ENCODE measurements around the gene GABRR1.

The GABRR1 gene

DNA sequence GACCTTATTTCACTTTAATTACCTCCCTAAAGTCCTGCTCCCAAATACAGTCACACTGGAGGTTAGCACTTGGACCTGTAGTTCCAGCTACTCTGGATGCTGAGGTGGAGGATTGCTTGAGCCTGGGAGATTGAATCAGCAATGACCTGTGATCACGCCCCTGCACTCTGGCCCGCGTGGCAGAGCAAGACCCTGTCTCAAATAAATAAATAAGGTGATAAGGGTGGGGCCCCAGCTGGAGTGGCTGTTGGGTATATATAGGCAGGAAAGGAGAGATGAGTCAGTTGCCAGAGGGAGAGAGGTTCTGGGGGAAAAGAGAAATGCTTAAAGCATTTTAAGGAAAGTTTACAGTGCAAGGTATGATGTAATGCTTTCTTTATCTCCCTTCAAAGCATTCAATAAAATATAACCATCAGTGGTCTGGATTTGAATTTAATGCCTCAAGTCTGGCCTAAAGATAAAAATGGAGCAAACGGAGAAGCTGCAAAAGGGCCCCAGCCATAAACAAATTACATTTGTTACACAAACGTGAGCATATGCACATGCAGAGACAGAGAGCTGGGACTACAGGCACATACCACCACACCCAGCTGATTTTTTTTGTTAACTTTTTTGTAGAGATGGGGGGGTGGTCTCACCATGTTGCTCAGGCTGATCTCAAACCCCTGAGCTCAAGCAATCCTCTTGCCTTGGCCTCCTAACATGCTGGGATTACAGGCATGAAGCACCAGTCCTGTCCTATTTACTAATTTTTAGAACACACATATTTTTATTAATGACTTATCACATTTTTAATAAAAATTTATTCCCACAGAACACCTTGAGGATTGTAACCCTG lies 77.4 kb downstream of the GABRR1 start:
- Histone ChIP-seq H3K9me3 (replicated peaks in 1 of 2; ENCODE audit: control insufficient read depth in 2 of 2, insufficient read depth in 1 of 2, low read depth in 1 of 2, low read length in 2 of 2) (no peaks in the 10 kb centered on the region), H4K8ac (ENCODE audit: low read depth, low read length) (no peak overlapping the region), H2BK5ac (ENCODE audit: low read length) (no peak overlapping the region), H2BK15ac (ENCODE audit: low read length) (no peak overlapping the region), H3K27me3 (ENCODE audit: control insufficient read depth in 3 of 3, insufficient read depth in 3 of 3, low read depth in 1 of 3, low read length in 3 of 3) (no peaks in the 10 kb centered on the region), H3K14ac (ENCODE audit: low read length) (no peak overlapping the region), H3K4me1 (ENCODE audit: control insufficient read depth in 2 of 2, insufficient read depth in 1 of 2, low read depth in 1 of 2, low read length in 2 of 2) (no peaks in the 10 kb centered on the region), H3K36me3 (replicated peaks in 1 of 2; ENCODE audit: control insufficient read depth in 2 of 2, insufficient read depth in 2 of 2, low read length in 2 of 2) (no peaks in the 10 kb centered on the region), H3K4ac (ENCODE audit: low read length) (no peak overlapping the region), H3K79me1 (ENCODE audit: low read depth, low read length) (no peaks in the 10 kb centered on the region), H3K4me2 (ENCODE audit: insufficient read depth, low read length, poor library complexity, severe bottlenecking) (no peak overlapping the region), H3K9ac (ENCODE audit: low read depth, low read length, poor library complexity) (no peak overlapping the region), H3K27ac (replicated peaks; ENCODE audit: low read length) (no peak overlapping the region), H2AFZ (ENCODE audit: low read length) (no peak overlapping the region), H4K91ac (ENCODE audit: low read depth, low read length, poor library complexity) (no peak overlapping the region), H2BK12ac (ENCODE audit: low read length) (no peak overlapping the region), H3K4me3 (ENCODE audit: low read length in 2 of 2) (no peak overlapping the region), H3K18ac (ENCODE audit: low read length) (no peak overlapping the region), H2AK5ac (ENCODE audit: low read depth, low read length) (no peak overlapping the region), H3K23ac (ENCODE audit: low read depth, low read length, poor library complexity) (no peak overlapping the region), H2BK120ac (ENCODE audit: low read depth, low read length) (no peak overlapping the region)
- no peak for DNase-seq (ENCODE audit: low spot score)
- no CpG with 5 or more reads among the region's 5 CpGs for WGBS, 2 donors (ENCODE audit: extremely low coverage in 2 of 2, insufficient read length in 2 of 2, insufficient replicate concordance in 1 of 2)

DNA sequence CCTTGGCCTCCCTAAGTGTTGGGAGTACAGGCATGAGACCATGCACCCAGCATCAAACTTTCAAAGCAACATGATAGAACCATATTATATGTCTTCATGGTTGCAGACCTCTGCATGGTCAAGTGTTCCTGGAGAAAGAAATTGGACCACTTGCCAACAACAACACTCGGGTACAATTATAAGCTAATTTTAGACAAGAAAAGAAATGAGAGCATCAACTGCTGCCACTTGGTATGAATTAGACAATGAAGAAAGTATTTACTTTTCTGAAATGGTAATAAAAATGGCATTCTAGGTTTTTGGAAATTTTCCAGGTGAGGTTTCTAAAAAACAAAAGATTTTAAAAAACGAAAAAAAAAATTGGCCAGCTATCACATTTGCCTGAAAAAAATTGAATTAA lies 79.0 kb downstream of the GABRR1 start:
- no peak overlapping the region for H3K4me2 ChIP-seq (ENCODE audit: insufficient read depth, low read length, poor library complexity, severe bottlenecking)
- H3K18ac ChIP-seq (ENCODE audit: low read length): no peak overlapping the region
- H4K8ac ChIP-seq (ENCODE audit: low read depth, low read length): no peak overlapping the region
- H2BK12ac ChIP-seq (ENCODE audit: low read length): no peak overlapping the region
- H2AFZ ChIP-seq (ENCODE audit: low read length): no peak overlapping the region
- no peak overlapping the region for H3K9ac ChIP-seq (ENCODE audit: low read depth, low read length, poor library complexity)
- no peak overlapping the region for H2BK120ac ChIP-seq (ENCODE audit: low read depth, low read length)
- H3K27ac ChIP-seq (replicated peaks; ENCODE audit: low read length): no peak overlapping the region
- no peak for DNase-seq (ENCODE audit: low spot score)
- H3K9me3 ChIP-seq (replicated peaks in 1 of 2; ENCODE audit: control insufficient read depth in 2 of 2, insufficient read depth in 1 of 2, low read depth in 1 of 2, low read length in 2 of 2): no peaks in the 10 kb centered on the region
- no peaks in the 10 kb centered on the region for H3K36me3 ChIP-seq (replicated peaks in 1 of 2; ENCODE audit: control insufficient read depth in 2 of 2, insufficient read depth in 2 of 2, low read length in 2 of 2)
- H3K4ac ChIP-seq (ENCODE audit: low read length): no peak overlapping the region
- no peak overlapping the region for H3K14ac ChIP-seq (ENCODE audit: low read length)
- no peaks in the 10 kb centered on the region for H3K27me3 ChIP-seq (ENCODE audit: control insufficient read depth in 3 of 3, insufficient read depth in 3 of 3, low read depth in 1 of 3, low read length in 3 of 3)
- no peak overlapping the region for H4K91ac ChIP-seq (ENCODE audit: low read depth, low read length, poor library complexity)
- WGBS, 2 donors (ENCODE audit: extremely low coverage in 2 of 2, insufficient read length in 2 of 2, insufficient replicate concordance in 1 of 2): no CpG with 5 or more reads among the region's 2 CpGs
- H3K4me3 ChIP-seq (ENCODE audit: low read length in 2 of 2): no peak overlapping the region
- no peak overlapping the region for H3K23ac ChIP-seq (ENCODE audit: low read depth, low read length, poor library complexity)
- no peaks in the 10 kb centered on the region for H3K79me1 ChIP-seq (ENCODE audit: low read depth, low read length)
- H2BK15ac ChIP-seq (ENCODE audit: low read length): no peak overlapping the region
- H2BK5ac ChIP-seq (ENCODE audit: low read length): no peak overlapping the region
- H3K4me1 ChIP-seq (ENCODE audit: control insufficient read depth in 2 of 2, insufficient read depth in 1 of 2, low read depth in 1 of 2, low read length in 2 of 2): no peaks in the 10 kb centered on the region
- H2AK5ac ChIP-seq (ENCODE audit: low read depth, low read length): no peak overlapping the region

- Histone ChIP-seq H3K9me3 (replicated peaks in 1 of 2; ENCODE audit: control insufficient read depth in 2 of 2, insufficient read depth in 1 of 2, low read depth in 1 of 2, low read length in 2 of 2) (no peaks in the 10 kb centered on the region), H2BK12ac (ENCODE audit: low read length) (no peak overlapping the region), H4K91ac (ENCODE audit: low read depth, low read length, poor library complexity) (no peak overlapping the region), H3K27ac (replicated peaks; ENCODE audit: low read length) (no peak overlapping the region), H2AFZ (ENCODE audit: low read length) (no peak overlapping the region), H4K8ac (ENCODE audit: low read depth, low read length) (no peak overlapping the region), H3K23ac (ENCODE audit: low read depth, low read length, poor library complexity) (no peak overlapping the region), H2AK5ac (ENCODE audit: low read depth, low read length) (no peak overlapping the region), H3K4me1 (ENCODE audit: control insufficient read depth in 2 of 2, insufficient read depth in 1 of 2, low read depth in 1 of 2, low read length in 2 of 2) (no peaks in the 10 kb centered on the region), H3K27me3 (ENCODE audit: control insufficient read depth in 3 of 3, insufficient read depth in 3 of 3, low read depth in 1 of 3, low read length in 3 of 3) (no peaks in the 10 kb centered on the region), H2BK5ac (ENCODE audit: low read length) (no peak overlapping the region), H3K79me1 (ENCODE audit: low read depth, low read length) (no peaks in the 10 kb centered on the region), H3K4me2 (ENCODE audit: insufficient read depth, low read length, poor library complexity, severe bottlenecking) (no peak overlapping the region), H3K18ac (ENCODE audit: low read length) (no peak overlapping the region), H3K9ac (ENCODE audit: low read depth, low read length, poor library complexity) (no peak overlapping the region), H2BK120ac (ENCODE audit: low read depth, low read length) (no peak overlapping the region), H3K4me3 (ENCODE audit: low read length in 2 of 2) (no peak overlapping the region), H3K14ac (ENCODE audit: low read length) (no peak overlapping the region), H2BK15ac (ENCODE audit: low read length) (no peak overlapping the region), H3K4ac (ENCODE audit: low read length) (no peak overlapping the region), H3K36me3 (replicated peaks in 1 of 2; ENCODE audit: control insufficient read depth in 2 of 2, insufficient read depth in 2 of 2, low read length in 2 of 2) (no peaks in the 10 kb centered on the region)
- no peak for DNase-seq (ENCODE audit: low spot score)
- no CpG with 5 or more reads among the region's 3 CpGs for WGBS, 2 donors (ENCODE audit: extremely low coverage in 2 of 2, insufficient read length in 2 of 2, insufficient replicate concordance in 1 of 2)
These were observed 82.4 kb downstream of the GABRR1 start for GRCh38 chr6:89134723-89135122.

DNA sequence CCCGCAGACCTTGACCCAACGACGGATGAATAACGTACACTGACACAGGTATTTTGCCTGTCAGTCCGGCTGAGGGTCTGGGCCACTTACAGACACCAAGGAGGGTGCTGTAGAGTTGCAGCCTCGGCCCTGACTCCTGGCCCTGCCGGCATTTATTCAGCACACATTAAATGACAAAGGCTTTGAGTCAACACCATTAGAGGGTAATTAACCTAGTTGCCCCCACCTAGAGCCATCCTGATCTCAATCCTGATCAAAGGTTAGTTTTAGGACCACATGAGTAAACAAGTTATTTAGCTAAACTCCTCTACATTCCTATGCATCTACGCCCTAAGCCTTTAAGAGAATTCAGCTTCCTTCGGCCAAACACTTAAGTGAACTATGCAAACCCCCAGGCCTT lies 83.2 kb downstream of the GABRR1 start:
- Histone ChIP-seq H4K8ac (ENCODE audit: low read depth, low read length) (no peak overlapping the region), H3K27ac (replicated peaks; ENCODE audit: low read length) (no peak overlapping the region), H3K4me3 (ENCODE audit: low read length in 2 of 2) (no peak overlapping the region), H3K4me1 (ENCODE audit: control insufficient read depth in 2 of 2, insufficient read depth in 1 of 2, low read depth in 1 of 2, low read length in 2 of 2) (no peaks in the 10 kb centered on the region), H2BK120ac (ENCODE audit: low read depth, low read length) (no peak overlapping the region), H3K4ac (ENCODE audit: low read length) (no peak overlapping the region), H2AFZ (ENCODE audit: low read length) (no peak overlapping the region), H2AK5ac (ENCODE audit: low read depth, low read length) (no peak overlapping the region), H3K14ac (ENCODE audit: low read length) (no peak overlapping the region), H2BK12ac (ENCODE audit: low read length) (no peak overlapping the region), H3K4me2 (ENCODE audit: insufficient read depth, low read length, poor library complexity, severe bottlenecking) (no peak overlapping the region), H3K23ac (ENCODE audit: low read depth, low read length, poor library complexity) (no peak overlapping the region), H3K18ac (ENCODE audit: low read length) (no peak overlapping the region), H3K27me3 (ENCODE audit: control insufficient read depth in 3 of 3, insufficient read depth in 3 of 3, low read depth in 1 of 3, low read length in 3 of 3) (no peaks in the 10 kb centered on the region), H3K9me3 (replicated peaks in 1 of 2; ENCODE audit: control insufficient read depth in 2 of 2, insufficient read depth in 1 of 2, low read depth in 1 of 2, low read length in 2 of 2) (peaks cover 1 to 3% of the 10 kb centered on the region in 2 donors), H3K36me3 (replicated peaks in 1 of 2; ENCODE audit: control insufficient read depth in 2 of 2, insufficient read depth in 2 of 2, low read length in 2 of 2) (no peaks in the 10 kb centered on the region), H4K91ac (ENCODE audit: low read depth, low read length, poor library complexity) (no peak overlapping the region), H2BK5ac (ENCODE audit: low read length) (no peak overlapping the region), H2BK15ac (ENCODE audit: low read length) (no peak overlapping the region), H3K9ac (ENCODE audit: low read depth, low read length, poor library complexity) (no peak overlapping the region), H3K79me1 (ENCODE audit: low read depth, low read length) (no peaks in the 10 kb centered on the region)
- DNase-seq (ENCODE audit: low spot score): no peak
- no CpG with 5 or more reads among the region's 9 CpGs for WGBS, 2 donors (ENCODE audit: extremely low coverage in 2 of 2, insufficient read length in 2 of 2, insufficient replicate concordance in 1 of 2)

All from neuronal stem cell (in vitro differentiated cells).